Suprapubic skin (tissue), 4 donors: Measurements from ENCODE around the gene FAM199X.

Experiments
- EP300 ChIP-seq: sonication (generic); formaldehyde crosslinking; IDR thresholded peaks from one replicate; pipeline ENCODE4 v1.6.1; 2017; ENCODE audit warnings: antibody characterized with exemption
- POLR2AphosphoS5 ChIP-seq, 3 donors: sonication (generic); formaldehyde crosslinking; IDR thresholded peaks; one replicate each; pipeline ENCODE4 v1.6.1; 2017; ENCODE audit warnings: antibody characterized with exemption in 3 of 3
- TF ChIP-seq, protein P1 (sequence below), 2 donors: fragments of 200-600 bp in 1 of 2; fragments of 450-650 bp in 1 of 2; sonication (generic) in 1 of 2; IDR thresholded peaks; one replicate each; pipeline ENCODE4 v1.5.1; 2016 to 2019; ENCODE audit warnings: antibody characterized with exemption in 2 of 2, mild to moderate bottlenecking in 1 of 2, moderate library complexity in 1 of 2

DNA sequence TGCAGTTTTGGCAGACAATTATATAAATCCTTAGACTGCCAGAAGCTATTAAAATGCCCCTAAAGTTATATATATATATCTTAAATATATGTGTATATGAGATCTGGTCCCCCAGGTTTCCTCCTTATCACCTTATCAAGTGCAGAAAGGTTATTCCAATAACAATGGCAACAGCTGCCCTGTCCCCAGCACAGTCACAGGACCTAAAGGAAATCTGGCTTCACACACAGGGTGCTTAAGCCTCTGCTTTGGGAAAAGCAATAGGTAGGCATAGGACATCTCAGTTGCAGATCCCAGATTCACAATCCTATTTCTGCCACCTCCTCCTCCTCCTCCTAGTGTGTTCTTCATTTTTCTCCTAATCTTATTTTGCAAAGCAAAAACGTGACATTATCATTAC is 15.2 kb upstream of the FAM199X start:
- TF ChIP-seq, protein P1, sequence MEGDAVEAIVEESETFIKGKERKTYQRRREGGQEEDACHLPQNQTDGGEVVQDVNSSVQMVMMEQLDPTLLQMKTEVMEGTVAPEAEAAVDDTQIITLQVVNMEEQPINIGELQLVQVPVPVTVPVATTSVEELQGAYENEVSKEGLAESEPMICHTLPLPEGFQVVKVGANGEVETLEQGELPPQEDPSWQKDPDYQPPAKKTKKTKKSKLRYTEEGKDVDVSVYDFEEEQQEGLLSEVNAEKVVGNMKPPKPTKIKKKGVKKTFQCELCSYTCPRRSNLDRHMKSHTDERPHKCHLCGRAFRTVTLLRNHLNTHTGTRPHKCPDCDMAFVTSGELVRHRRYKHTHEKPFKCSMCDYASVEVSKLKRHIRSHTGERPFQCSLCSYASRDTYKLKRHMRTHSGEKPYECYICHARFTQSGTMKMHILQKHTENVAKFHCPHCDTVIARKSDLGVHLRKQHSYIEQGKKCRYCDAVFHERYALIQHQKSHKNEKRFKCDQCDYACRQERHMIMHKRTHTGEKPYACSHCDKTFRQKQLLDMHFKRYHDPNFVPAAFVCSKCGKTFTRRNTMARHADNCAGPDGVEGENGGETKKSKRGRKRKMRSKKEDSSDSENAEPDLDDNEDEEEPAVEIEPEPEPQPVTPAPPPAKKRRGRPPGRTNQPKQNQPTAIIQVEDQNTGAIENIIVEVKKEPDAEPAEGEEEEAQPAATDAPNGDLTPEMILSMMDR (IDR thresholded peaks at IDR 0.05), result no peak
- no peak for TF ChIP-seq POLR2AphosphoS5 (IDR thresholded peaks at IDR 0.05)
- no peak for TF ChIP-seq EP300
